ENCODE measurements around the gene VPS37D. TPM values are rescaled to one million over a fixed set of nuclear protein-coding genes. Genes with fewer than 3 reads are reported as not detected.
"Not testable (repeated sequence)": the region's sequence is repeated elsewhere in the genome, so short reads cannot be mapped to it uniquely, and the experiment has no call there.

VPS37D gene
- total RNA-seq, 1 donor from 2014 or later = 15.4 TPM

DNA sequence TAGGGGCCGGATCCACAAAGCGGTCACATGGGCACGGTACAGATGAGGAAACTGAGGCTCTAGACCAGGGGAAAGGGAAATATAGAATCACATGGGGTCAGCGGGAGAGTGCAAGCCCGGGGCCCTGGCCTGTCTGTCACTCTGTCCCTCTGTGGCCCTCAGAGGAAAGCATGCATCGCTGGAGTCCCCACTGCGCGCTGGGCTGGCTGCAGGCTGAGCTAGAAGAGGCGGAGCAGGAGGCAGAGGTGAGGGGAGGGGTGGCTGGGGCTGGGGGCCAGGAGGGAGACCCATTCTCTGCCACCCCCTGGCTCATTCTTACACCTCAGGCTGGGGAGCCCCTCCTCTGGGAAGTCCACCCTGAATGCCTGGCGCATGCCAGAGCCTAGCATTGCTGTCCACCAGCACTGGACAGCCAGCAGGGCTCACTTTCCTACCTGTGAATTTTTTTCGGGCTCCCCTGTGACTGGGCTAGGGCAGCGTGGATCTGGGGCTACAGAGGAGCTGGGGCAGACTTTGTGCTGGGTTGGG is 2.3 kb downstream of the VPS37D start:
- H3K4me3 Mint-ChIP-seq = peak overlapping the region; percentile 20
- H3K9me3 Mint-ChIP-seq = no peaks in the 10 kb centered on the region
- DNase-seq (ENCODE audit: low spot score in 2 of 2, unreplicated experiment in 2 of 2) = no peak
- no peak overlapping the region for H3K27ac Mint-ChIP-seq
- H3K27me3 Mint-ChIP-seq (ENCODE audit: low read depth) = peaks cover 4% of the 10 kb centered on the region
- peaks cover 9% of the 10 kb centered on the region for H3K4me1 Mint-ChIP-seq
- H3K36me3 Mint-ChIP-seq = peaks cover 7% of the 10 kb centered on the region
- TF ChIP-seq, protein P1, sequence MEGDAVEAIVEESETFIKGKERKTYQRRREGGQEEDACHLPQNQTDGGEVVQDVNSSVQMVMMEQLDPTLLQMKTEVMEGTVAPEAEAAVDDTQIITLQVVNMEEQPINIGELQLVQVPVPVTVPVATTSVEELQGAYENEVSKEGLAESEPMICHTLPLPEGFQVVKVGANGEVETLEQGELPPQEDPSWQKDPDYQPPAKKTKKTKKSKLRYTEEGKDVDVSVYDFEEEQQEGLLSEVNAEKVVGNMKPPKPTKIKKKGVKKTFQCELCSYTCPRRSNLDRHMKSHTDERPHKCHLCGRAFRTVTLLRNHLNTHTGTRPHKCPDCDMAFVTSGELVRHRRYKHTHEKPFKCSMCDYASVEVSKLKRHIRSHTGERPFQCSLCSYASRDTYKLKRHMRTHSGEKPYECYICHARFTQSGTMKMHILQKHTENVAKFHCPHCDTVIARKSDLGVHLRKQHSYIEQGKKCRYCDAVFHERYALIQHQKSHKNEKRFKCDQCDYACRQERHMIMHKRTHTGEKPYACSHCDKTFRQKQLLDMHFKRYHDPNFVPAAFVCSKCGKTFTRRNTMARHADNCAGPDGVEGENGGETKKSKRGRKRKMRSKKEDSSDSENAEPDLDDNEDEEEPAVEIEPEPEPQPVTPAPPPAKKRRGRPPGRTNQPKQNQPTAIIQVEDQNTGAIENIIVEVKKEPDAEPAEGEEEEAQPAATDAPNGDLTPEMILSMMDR (IDR thresholded peaks at IDR 0.05; ENCODE audit: unreplicated experiment) = no peak

DNA sequence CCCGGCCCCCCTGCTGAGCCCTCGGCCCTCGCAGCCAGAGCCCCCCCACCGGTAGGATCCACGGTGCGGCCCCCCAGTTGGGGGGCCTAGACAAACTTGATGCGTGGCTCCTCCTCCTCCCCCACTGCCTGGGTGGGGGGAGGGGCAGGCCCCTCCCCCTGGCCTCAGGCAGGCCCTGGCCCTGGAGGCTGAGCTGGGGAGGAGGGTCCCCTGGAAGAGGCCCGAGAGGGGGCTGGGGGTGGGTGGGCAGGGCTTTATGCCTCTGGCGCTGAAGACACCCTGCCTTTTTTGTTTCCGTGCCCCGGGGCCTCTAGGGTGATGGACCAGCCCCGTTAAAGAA is 3.7 kb downstream of the VPS37D start:
- no peaks in the 10 kb centered on the region for H3K9me3 Mint-ChIP-seq
- H3K4me1 Mint-ChIP-seq = peaks cover 9% of the 10 kb centered on the region
- no peak overlapping the region for H3K27ac Mint-ChIP-seq
- no peak overlapping the region for H3K4me3 Mint-ChIP-seq
- DNase-seq (ENCODE audit: low spot score in 2 of 2, unreplicated experiment in 2 of 2) = no peak
- H3K36me3 Mint-ChIP-seq = peaks cover 8% of the 10 kb centered on the region
- TF ChIP-seq, protein P1 (IDR thresholded peaks at IDR 0.05; ENCODE audit: unreplicated experiment) = no peak
- H3K27me3 Mint-ChIP-seq (ENCODE audit: low read depth) = no peaks in the 10 kb centered on the region

DNA sequence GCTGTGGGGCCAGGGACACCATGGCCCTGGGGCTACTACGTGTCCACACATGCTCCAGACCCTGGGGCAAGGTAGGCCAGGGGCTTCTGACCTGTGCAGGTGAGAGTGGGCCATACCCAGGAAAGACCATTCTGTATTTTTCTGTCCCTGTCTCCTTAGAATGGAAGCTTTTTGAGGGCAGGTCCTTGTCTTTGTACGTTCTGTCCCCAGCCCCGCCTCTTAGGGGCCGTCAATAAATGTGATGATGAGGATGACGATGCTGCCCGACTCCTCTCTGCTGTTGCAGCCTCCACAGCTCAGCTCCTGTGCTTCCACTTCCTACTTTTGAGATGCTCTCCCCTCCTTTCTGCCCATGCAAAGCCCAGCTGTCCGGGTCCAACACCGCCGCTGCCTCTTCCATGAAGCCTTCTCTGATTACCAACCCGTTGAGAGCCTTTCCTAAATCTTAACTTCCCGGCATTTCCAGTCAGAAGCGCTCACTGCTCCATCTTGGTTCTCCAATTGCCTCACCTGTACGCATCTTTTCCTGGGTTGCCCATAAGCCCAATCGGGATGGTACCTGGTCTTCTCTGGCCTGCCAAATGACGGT is 4.3 kb downstream of the VPS37D start:
- peaks cover 9% of the 10 kb centered on the region for H3K4me1 Mint-ChIP-seq
- DNase-seq (ENCODE audit: low spot score in 2 of 2, unreplicated experiment in 2 of 2) = no peak
- H3K36me3 Mint-ChIP-seq = peaks cover 8% of the 10 kb centered on the region
- TF ChIP-seq, protein P1 (IDR thresholded peaks at IDR 0.05; ENCODE audit: unreplicated experiment) = no peak
- no peak overlapping the region for H3K4me3 Mint-ChIP-seq
- H3K27me3 Mint-ChIP-seq (ENCODE audit: low read depth) = no peaks in the 10 kb centered on the region
- no peak overlapping the region for H3K27ac Mint-ChIP-seq
- no peaks in the 10 kb centered on the region for H3K9me3 Mint-ChIP-seq

DNA sequence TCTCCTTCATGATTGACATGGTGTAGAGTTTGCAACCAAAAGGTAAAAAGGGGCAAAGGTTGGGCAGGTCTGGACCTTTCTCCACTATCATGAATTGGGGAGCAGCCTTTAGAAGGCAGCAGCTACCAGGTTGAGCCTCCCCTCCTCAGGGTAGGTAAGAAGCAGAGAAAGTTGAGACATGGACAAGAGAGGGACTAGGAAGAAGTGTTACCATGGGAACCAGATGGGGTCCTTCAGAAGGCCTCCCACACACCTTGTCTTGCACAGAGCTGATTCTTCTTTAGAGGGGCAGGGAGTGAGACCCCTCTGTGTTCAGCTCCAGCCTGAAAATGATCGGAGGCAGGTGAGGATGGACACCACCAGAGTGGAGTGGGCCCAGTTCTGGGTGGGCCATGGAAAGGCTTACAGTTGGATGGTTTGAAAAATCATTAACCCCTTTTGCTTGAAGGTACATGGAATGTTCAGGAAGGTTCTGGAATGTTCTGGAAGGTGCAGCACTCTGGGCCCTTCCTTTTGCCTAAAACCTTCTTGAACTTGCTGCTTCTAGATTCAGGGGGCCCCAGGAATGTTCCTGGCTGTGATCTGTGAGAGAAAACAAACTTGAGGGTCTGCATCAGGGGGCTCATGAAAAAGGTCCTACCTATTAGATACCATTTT is 7.0 kb downstream of the VPS37D start:
- Mint-ChIP-seq H3K4me3 (no peak overlapping the region), H3K4me1 (peaks cover 2% of the 10 kb centered on the region), H3K9me3 (no peaks in the 10 kb centered on the region), H3K27me3 (ENCODE audit: low read depth) (no peaks in the 10 kb centered on the region), H3K36me3 (peaks cover 23% of the 10 kb centered on the region), H3K27ac (no peak overlapping the region)
- TF ChIP-seq, protein P1 (IDR thresholded peaks at IDR 0.05; ENCODE audit: unreplicated experiment) = no peak
- no peak for DNase-seq (ENCODE audit: low spot score in 2 of 2, unreplicated experiment in 2 of 2)

DNA sequence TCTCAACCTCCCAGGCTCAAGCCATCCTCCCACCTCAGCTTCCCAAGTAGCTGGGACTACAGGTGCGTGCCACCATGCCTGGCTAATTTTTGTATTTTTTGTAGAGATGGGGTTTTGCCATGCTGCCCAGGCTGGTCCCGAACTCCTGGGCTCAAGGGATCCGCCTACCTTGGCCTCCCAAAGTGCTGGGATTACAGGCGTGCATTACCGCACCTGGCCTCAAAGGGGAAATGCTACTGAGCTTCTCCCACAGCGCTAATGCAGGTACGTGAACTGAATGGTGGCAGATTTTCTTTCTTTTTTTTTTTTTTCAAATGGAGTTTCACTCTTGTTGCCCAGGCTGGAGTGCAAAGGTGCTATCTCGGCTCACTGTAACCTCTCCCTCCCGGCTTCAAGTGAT is 8.4 kb downstream of the VPS37D start:
- not testable (repeated sequence) for H3K27ac Mint-ChIP-seq; H3K4me3 Mint-ChIP-seq; H3K9me3 Mint-ChIP-seq; DNase-seq (ENCODE audit: low spot score in 2 of 2, unreplicated experiment in 2 of 2); H3K4me1 Mint-ChIP-seq; H3K27me3 Mint-ChIP-seq (ENCODE audit: low read depth)
- peaks cover 25% of the 10 kb centered on the region for H3K36me3 Mint-ChIP-seq

DNA sequence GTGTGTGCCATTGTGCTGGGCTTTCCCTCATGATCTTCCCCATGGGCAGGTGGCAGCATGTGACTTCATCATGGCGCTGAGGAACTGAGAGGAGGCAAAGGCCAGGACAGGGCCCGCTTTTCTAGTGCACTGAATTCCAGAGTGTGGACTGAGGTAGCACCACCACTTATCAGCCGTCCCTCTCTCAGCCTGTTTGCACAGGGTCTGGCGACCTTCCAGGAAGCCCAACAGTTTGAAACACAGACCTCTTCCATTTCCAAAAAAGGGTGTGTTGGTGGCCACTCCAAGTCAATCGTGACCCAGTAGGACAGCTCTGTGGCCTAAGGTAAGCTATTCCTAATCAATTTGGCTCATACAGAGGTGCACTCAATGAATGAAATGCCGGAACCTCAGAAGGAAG is 11.2 kb downstream of the VPS37D start:
- TF ChIP-seq, protein P1 (IDR thresholded peaks at IDR 0.05; ENCODE audit: unreplicated experiment) = no peak
- no peak overlapping the region for H3K27ac Mint-ChIP-seq
- no peak for DNase-seq (ENCODE audit: low spot score in 2 of 2, unreplicated experiment in 2 of 2)
- no peaks in the 10 kb centered on the region for H3K9me3 Mint-ChIP-seq
- H3K4me1 Mint-ChIP-seq = peaks cover 23% of the 10 kb centered on the region
- no peaks in the 10 kb centered on the region for H3K27me3 Mint-ChIP-seq (ENCODE audit: low read depth)
- H3K4me3 Mint-ChIP-seq = no peak overlapping the region
- peaks cover 19% of the 10 kb centered on the region for H3K36me3 Mint-ChIP-seq
